HG02588 (cell line): ENCODE measurements around the gene UBXN10.

Experiments used
- ATAC-seq: cut with Tn5 transposase; IDR thresholded peaks from one replicate; pipeline ENCODE4 v1.9.1; 2021; ENCODE audit warnings: mild to moderate bottlenecking, moderate library complexity; ENCODE audit not compliant: unreplicated experiment

The UBXN10 gene

DNA sequence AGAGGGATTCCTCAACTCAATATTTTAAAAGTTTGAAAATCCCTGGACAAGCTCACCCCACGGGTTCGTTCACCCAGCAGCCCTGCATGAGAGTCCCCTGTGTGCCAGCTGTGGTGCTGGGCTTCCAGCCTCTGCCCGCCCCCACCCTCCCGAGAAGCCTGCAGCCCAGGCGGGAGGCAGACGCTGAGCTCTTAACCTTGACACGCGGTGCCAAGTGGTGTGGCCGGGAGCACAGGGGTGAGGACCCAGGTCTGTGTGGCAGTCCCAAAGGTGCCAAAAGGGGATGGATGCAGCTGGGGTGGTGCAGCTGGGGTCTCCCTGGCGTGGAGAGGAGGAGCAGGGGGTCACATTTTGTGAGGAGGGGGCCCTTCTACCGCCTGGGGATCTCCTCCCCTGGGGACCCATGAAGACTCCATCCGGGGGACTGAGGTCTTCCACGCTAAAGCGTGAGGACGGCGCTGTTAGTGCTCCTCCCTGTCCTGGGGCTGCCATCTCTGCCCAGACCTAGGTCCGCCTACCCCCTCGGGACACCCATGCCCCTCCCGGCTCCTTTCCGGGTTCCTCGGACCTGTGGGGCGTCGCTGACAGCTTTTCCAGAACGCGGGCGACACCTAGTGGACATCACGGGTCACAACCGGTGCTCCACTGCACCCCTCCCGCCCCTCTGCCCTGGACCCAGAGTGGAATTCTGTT is 33.8 kb upstream of the UBXN10 start:
- ATAC-seq, result peak; percentile 65

DNA sequence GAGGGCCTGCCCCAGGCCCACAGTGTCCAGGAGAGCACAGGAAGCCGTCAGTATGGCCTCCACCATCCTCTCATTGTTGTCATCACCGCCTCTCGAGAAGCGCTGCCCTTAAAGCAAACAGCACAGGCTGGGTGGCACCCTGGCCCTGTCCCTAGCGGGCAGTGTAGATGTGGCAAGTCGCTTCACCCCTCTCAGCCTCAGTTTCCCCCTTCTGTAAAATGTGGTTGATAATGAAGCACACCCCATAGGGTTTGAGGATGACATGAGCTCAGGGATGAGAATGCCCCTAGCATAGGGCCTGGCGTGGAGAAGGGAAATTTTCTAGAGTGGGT is 33.3 kb upstream of the UBXN10 start:
- no peak for ATAC-seq

DNA sequence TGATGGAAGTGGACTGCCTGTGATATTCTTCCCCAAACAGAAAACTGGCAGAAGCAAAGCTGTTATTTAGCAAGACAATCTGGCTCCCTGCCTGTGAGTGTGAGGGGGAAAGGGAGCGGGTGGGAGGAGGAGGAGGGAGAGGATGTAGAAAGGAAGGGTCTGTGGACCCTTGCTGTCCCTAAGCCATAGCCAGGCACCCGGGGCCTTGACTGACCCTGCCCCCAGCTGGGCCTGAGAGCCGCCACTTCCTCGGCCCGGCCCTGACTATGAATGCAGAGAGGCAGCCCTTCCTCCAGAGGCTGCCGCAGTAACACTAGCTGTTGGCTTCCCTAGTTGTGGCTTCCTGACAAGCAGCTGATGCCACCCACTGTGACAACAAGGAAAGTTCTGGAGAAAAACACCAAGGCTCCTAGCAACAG is 32.9 kb upstream of the UBXN10 start:
- no peak for ATAC-seq

DNA sequence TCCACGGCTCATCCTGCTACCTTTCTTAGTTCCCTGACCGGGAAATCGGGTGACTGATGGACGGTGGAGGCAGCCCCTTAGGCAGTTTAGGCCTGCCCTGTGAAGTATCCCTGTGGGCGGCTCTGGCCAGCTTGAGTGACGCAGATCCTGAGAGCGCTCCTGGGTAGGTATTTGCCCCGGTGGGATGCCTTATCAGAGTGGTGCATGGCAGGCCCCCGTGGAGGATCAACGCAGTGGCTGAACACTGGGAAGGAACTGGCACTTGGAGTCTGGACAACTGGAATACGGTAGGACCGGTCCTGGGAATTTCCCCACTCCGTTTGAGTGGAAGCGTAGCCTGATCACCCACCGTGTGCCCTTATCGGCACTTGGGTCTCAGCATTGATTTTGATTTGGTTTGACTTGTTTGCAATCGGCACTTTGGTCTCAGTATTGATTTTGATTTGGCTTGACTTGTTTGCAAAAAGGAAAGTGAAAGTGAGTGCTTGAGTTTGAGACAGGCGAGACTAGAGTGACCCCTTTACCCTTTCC is 31.5 kb upstream of the UBXN10 start:
- no peak for ATAC-seq

DNA sequence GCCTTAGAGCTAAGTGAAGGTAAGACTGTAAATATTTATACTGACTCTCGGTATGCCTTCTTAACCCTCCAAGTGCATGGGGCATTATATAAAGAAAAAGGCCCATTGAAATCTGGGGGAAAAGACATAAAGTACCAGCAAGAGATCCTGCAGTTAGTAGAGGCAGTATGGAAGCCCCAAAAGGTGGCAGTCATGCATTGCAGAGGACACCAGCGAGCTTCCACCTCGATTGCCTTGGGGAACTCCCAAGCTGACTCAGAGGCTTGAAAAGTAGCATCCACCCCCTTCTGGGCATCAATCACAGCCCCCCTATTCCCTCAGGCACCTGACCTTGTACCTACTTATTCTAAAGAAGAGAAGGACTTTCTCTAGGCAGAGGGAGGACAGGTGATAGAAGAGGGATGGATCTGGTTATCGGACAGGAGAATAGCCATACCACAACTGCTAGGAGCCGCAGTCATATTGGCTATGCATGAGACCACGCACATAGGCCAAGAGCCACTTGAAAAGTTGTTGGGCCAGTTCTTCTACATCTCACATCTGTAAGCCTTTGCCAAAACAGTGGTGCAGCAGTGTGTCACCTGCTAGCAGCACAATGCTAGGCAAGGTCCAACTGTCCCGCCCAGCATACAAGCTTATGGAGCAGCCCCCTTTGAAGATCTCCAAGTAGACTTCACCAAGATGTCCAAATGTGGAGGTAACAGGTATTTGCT is 27.4 kb upstream of the UBXN10 start:
- no peak for ATAC-seq

DNA sequence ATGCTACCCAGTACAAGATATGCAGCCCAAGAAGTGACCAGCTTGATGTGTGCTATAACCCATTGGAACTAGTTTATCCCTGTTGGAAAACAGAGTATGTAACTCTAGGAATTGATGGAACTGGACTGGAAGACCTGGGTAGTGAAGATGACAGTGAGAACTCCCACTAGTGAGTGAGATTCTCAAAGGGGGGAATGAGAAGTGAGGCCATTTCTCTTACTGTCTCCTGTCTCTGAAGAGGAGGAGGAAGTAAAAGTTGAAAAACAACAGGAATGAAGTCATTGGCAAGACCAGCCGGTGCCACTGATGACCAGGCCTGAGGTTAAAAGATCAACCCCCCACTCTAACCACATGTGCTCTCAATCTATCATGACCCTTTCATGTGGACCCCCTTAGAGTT is 25.9 kb upstream of the UBXN10 start:
- no peak for ATAC-seq

DNA sequence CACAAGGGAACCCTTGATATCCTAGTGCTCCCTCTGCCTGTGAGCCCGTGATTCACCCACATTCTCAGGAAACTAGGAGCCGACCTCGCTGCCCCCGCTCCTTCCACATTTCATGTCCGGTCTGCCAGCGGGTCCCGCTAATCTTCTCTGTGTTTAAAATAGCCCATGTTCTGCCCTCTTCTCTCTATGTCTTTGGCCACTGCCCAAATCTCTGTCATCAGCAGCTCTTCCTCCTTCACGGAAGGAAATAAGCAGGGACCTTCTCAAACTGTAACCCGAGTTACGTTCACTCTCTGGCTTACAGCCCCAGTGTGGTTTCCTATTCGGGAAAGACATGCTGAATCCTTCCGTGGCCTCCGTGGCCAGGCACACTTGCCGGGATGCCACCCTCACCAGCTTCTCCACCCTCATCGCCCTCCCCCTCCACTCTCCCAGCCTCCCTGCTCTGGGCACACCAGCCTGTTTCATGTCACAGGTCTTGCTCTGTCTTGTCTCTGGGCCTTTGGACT is 21.1 kb upstream of the UBXN10 start:
- no peak for ATAC-seq

DNA sequence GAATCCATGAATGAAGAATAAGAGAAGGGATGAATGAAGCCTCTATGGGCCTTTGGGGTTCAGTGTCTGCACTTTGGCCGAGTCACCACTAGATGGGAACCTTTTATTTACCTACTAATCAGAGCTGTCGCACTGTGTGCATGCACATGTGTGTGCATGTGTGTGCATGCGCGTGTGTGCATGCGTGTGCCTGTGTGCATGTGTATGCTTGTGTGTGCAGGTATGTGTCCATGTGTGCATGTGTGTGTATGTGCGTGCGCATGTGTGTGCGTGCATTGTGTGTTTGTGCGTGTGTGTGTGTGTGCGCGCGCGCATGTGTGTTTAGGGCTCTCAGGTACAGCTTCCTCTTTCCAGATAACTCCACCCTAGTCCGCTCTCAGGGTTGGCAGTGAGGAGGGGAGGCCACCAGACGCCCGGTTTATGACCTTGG is 20.4 kb upstream of the UBXN10 start:
- ATAC-seq, result no peak

DNA sequence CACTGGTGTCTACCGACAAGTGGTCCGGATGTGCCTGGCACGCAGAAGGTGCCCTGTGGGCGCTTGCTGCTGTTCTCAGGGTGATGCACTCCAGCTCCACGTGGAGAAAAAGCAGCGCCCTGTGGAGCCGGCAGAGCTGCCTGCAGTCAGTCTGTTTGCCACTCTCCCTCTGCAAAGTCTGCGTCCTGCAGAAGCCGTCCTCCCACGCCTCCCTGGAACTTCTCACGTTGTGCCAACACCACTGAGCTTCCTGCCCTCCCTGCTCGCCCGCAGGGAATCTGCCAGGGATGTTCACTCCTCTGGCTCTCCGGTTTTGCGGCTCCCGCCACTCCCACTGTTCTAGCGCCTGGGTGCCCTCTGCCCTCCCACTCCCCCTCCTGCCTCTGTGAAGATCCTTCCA is 19.8 kb upstream of the UBXN10 start:
- ATAC-seq, result no peak

DNA sequence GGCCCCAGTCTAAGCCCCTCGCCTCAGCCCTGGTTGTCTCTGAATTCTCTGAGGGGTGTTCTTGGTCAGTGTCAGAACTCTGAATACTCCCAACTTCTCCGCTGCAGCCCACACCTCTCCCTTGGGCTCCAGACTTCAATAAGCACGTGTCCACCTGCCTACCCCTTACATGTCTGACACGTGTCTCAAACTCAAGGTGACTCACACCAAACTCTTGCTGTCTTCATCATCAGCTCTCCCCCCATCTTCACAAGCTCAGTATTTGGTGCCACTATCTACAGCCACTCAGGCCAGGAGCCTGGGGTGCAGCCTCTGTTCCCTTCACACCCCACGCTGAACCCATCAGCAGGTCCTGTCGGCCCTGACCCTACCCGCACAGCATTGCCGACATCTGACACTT is 18.8 kb upstream of the UBXN10 start:
- no peak for ATAC-seq

DNA sequence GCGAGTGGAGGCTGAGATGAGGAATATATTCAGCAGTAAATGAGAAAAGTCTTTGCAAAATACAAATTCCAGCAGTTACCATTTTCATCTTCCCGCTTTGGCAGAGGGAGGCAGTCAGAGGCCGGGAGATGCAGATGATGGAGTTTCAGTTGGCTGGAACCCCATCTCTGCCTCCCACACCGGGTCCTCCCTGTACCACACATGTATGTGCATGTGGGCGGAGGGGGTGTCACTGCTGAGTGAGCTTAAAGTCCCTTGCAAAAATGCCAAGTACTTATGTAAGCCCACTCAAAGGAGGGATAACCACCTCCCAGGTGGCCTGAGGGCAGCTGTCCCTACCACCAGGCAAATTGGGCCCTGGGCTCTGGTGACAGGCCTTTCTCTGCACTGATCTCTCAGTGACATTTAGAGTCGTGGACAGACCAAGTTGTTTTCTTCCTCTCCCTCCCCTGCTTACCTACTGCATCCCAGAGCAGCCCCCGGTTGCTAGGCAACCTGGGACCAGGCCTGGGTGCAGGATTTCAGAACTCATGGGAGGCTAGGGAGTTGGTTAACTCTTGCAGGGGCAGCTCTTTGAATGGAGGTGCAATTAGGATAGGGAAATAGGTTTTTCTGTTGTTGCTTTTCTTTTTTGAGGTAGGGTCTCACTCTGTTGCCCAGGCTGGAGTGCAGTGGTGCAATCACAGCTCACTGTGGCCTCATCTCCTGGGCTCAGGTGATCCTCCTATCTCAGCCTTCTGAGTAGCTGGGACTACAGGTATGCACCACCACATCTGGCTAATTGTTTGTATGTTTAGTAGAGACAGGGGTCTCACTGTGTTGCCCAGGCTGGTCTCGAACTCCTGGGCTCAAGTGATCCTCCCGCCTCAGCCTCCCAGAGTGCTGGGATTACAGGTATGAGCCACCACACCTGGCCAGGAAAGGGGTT is 17.1 kb upstream of the UBXN10 start:
- ATAC-seq, result no peak

DNA sequence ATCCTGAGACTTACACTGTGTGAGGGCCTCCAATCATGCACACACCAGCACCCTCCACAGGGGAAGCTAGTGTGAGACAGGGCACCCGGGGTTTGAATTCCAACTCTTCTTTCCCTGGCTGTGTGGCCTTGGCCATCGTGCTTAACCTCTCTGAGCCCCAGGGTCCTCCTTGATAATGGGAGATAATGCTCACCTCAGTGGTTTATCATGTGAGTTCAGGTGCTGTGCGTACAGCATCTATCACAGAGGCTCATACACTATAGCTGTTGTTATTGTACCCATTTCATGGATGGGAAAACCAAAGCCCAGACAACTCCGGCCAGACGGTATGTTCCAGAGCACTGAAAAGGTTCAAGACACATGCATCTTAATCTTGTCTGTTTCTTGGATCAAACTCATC is 16.0 kb upstream of the UBXN10 start:
- ATAC-seq, result no peak

DNA sequence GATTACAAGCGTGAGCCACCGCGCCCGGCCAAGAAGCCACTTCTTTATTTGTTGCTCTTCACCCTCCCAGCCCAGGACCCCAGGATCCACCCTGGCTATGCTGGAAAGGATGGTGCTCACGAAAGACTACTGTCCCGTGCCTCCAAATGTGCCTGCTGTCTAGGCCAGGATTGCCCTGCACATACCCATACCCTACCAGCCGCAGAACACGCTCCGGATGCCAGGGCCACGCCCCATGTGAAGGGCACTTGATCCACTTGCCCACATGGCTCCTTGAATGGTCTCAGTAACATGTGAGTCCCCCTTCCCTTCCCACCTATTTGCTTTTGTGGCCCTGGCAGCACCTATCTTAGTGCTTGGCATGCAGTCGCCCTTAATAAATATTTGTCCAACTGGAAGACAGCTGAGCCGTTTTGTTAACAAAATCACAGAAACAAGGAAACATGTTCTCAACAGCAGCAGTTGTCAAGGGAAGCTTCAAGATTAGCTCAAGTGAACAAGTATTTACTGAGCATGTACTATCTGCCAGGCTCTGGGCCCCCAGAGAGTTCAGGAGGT is 13.8 kb upstream of the UBXN10 start:
- no peak for ATAC-seq

DNA sequence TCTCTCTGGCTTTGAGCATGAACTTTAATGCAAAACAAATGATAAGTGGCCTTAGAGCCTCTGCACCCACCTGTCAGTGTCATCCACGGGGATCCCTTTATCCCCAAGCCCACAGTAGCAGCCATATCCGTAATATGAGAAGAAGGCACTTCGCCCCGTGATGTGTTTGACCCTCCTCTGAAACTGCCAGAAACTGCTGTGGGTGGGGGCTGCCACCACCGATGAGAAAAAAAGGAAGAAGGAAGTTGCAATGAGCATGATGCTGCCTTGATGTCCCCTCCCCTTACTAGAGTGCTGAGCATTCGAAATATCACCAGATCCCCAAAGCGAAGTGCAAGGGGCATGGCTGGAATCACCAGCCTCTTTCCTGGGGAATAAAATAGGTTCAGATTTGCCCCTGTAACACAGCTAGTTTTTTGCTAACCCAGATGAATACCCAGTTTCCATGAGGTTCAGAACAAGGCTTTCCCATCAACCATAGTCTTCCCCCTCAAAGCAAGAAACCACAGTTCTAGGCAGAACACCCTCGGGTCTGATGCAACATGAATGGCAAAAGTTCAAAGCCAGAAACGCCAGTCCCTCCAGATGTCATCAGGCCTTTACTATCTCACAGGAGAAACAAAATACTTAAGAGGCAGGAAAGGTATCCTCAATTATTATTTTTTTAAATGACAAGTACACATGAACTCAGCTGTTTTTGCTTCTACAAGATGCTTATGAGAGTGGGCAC is 10.8 kb upstream of the UBXN10 start:
- ATAC-seq, result no peak

DNA sequence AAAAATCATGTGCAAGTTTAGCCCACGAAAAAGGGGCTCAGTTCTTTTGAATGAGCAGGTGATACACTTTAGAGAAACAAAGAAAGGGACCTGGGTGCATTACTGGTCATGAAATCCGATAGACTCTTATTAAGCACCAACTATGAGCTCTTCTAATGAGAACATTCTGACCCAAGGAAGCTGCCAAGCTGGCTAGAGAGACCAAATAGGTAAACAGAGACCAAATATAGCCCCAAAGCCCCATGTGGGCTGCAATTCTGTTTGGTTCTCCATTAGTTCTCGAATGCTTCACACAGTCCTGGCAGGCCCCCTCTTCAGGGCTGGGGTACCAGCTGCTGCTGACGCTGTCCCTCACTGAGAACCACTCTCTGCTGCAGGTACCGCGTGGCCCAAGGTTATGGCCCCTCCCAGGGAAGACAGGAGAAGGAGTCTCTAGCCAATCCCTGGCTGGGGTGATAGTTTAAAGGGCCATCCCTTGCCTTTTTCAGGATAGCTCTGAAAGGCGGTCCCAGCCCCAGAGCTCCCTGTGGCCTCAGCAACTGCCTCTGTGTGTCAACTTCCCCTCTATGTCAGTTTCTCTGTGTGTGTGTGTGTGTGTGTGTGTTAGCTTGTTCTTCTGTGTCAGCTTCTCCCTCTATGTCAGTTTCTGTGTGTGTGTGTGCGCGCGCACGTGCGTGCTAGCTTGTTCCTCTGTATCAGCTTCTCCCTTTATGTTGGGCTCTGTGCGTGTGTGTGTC is 7.1 kb upstream of the UBXN10 start:
- no peak for ATAC-seq

DNA sequence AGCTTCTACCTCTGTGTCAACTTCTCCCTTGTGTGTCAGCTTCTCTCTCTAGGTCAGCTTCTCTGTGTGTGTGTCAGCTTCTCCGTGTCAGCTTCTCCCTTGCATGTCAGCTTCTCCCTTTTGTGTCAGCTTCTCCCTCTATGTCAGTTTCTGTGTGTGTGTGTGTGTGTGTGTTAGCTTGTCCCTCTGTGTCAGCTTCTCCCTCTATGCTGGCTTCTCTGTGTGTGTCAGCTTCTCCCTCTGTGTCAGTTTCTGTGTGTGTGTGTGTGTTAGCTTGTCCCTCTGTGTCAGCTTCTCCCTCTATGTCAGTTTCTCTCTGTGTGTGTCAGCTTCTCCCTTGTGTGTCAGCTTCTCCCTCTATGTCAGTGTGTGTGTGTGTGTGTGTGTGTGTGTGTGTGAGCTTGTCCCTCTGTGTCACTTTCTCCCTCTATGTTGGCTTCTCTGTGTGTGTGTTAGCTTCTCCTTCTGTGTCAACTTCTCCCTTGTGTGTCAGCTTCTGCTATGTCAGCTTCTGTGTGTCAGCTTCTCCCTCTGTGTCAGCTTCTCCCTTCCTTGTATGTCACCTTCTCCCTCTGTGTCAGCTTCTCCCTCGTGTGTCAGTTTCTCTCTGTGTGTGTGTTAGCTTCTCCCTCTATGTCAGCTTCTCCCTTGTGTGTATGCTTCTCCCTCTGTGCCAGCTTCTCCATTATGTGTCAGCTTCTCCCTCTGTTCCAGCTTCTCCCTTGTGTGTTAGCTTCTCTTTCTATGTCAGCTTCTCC is 6.3 kb upstream of the UBXN10 start:
- no peak for ATAC-seq

DNA sequence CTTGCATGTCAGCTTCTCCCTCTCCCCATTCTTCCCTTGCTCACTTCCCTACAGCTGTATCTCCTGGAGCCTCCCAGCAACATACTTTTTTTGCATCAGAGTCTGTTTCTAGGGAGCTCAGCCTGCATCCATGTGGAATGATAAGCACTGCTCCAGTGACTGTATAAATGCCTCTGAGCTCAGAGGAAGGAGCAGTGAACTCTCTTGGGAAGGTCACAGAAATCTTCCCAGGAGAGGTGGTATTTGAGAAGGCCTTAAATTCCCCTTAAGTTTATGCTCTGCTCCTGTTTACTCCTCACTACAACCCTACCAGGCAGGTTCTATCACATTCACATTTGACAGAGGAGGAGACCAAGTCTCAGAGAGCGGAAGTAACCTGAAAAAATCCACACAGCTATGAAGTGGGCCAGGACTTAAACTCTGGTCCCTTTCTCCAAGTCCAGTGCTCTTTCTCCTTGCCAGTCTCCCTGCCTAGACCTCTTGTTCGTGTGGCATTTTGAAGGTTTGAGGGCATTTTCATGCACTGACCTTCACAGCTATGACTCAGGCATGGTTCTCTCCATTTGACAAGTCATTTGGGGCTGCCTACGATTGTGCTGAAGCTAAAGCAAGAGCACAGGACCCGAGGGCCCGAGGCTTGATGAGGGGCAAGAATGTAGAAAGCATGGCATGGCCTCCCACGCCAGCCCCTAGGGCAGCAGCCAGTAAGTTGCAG is 5.6 kb upstream of the UBXN10 start:
- ATAC-seq, result no peak

DNA sequence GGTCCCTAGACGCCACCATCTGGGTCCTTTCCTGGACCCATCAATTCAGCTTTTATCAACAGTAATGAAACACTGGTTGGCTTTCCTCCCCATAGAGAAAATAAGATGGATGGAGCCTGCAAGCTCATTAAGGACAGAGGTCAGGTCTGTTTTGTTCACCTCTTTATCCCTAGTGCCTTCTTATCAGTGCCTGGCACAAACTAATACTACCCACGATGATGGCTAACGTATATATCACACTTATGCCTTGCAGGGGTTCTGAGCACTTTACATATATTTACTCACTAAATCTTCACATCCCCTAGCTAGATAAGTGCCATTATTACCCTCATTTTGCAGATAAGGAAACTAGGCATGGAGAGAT is 5.1 kb upstream of the UBXN10 start:
- ATAC-seq, result no peak
